ENCODE data around the gene VPS39.

The VPS39 gene

GRCh38 chr15:42128476-42128875, 79.6 kb downstream of the VPS39 start:
- DNase-seq (ENCODE audit: low read depth) = no peak

- no peak for DNase-seq (ENCODE audit: low read depth)
These were observed 84.6 kb downstream of the VPS39 start for GRCh38 chr15:42123546-42123945.

- DNase-seq (ENCODE audit: low read depth) = no peak
These were observed 86.4 kb downstream of the VPS39 start for GRCh38 chr15:42121682-42122081.

- DNase-seq (ENCODE audit: low read depth) = no peak
These were observed 87.1 kb downstream of the VPS39 start for GRCh38 chr15:42121021-42121420.

GRCh38 chr15:42120285-42120684, 87.8 kb downstream of the VPS39 start:
- no peak for DNase-seq (ENCODE audit: low read depth)

GRCh38 chr15:42119446-42119760, 88.7 kb downstream of the VPS39 start:
- no peak for DNase-seq (ENCODE audit: low read depth)

GRCh38 chr15:42118650-42119445, 89.3 kb downstream of the VPS39 start:
- DNase-seq (ENCODE audit: low read depth) = no peak

- DNase-seq (ENCODE audit: low read depth) = no peak
These were observed 96.2 kb downstream of the VPS39 start for GRCh38 chr15:42111924-42112323.

- DNase-seq (ENCODE audit: low read depth) = no peak
These were observed 97.7 kb downstream of the VPS39 start for GRCh38 chr15:42110367-42110766.

- no peak for DNase-seq (ENCODE audit: low read depth)
These were observed 99.3 kb downstream of the VPS39 start for GRCh38 chr15:42108806-42109205.
